Stimulated activated CD4-positive, alpha-beta T cell treated with anti-CD3 and anti-CD28 coated beads, Interleukin-1b, Interleukin-23, amount 100 ng/mL, for 4 hours (primary cell): ENCODE results near the gene CSTPP1.
"Not testable (repeated sequence)": the region's sequence is repeated elsewhere in the genome, so short reads cannot be mapped to it uniquely, and the experiment has no call there.

Experiments
- DNase-seq, 2 donors: peaks; one replicate each; pipeline ENCODE4 v3.0.0-alpha.2; 2020; ENCODE audit warnings: low read depth in 2 of 2

Gene CSTPP1

GRCh38 chr11:47044119-47044518, 107.6 kb downstream of the CSTPP1 start:
- no peak for DNase-seq

GRCh38 chr11:47047972-47048371, 111.4 kb downstream of the CSTPP1 start:
- DNase-seq: no peak

GRCh38 chr11:47050284-47050683, 113.7 kb downstream of the CSTPP1 start:
- no peak for DNase-seq

- no peak for DNase-seq
Measured at GRCh38 chr11:47051217-47051616, 114.7 kb downstream of the CSTPP1 start.

- no peak for DNase-seq
Measured at GRCh38 chr11:47052165-47052564, 115.6 kb downstream of the CSTPP1 start.

DNA sequence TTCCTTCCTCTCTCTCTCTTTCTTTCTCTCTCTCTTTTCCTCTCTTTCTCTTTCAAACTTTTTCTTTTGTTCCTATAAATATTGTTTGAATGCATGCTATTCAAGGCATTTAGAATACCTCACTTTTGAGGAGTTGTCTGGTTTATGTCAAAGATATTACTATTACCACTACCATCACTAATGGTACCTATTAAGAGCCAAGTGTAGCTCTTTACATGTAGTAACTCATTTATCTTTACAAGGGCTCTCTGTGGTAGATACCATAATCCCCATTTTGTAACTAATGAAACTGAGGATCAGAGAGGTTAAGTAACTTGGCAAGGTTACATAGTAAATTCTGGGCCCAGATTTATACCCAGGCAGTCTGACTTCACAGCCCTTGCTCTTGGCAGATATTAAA, 116.0 kb downstream of the CSTPP1 start:
- DNase-seq: no peak

DNA sequence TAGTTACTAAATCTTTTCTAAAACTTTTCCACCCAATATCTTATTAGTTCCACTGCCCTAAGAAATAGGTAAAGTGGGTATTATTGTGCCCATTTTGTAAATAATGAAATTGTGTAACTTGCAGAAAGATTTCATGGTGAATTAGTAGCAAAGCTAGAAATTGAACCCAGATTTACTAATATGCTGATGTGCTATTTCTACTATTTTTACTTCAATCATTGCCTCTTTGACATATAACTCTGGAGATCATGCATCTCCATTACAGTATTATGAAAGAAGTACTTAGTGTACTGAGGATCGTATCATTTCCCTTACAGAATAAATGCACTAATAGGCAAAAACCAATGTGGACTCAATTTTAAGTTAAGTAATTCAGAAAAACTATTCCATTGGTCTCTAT, 119.0 kb downstream of the CSTPP1 start:
- no peak for DNase-seq

DNA sequence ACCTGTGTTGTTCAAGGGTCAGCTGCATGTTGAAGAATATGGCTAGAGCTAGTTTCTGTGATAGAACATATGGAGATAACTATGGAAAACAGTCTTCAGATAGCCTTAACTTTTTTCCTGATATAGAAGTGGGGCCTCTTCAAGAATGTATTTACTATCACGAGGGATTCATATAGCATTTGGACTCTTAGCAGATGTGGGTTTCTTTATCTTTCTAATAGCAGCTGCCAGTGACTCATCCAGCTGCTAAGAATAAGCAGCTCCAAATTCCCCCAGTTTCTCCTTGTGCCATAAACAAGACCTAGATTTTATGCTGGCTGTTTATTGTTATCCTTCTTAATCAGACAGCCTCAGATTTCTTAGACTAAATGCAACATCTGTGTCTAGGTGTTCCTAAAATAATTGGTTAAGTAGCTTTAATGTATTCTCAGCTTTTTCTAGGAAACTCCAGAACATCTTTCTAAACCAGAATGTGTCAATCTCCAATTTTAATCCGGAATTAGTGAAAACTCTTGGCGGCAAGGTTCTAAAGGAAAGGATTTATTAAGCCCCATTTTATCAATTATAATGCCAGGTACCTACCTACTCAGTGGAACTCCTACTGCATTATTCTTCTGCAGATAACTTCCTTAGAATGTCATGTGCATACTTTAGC, 119.8 kb downstream of the CSTPP1 start:
- no peak for DNase-seq

GRCh38 chr11:47057365-47057764, 120.8 kb downstream of the CSTPP1 start:
- no peak for DNase-seq

DNA sequence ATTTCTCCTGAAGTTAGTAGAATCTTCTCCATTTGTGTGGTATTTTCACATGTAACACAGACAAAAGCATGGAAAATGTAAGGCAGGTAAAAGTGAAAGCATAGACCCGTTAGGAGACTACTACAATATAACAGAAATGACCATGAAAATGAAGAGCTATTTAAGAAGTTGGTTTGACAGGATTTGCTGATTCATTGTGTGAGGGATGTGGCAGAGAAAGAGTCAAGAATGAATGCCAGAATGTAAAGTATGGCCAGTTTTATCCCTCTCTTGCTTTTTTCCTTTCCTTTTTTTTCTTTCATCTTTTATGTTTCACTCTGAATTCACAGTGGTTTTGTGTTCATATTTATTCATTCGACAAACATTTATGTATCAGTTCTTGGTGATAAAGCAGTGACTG, 124.2 kb downstream of the CSTPP1 start:
- DNase-seq: no peak

GRCh38 chr11:47061429-47062178, 125.0 kb downstream of the CSTPP1 start:
- no peak for DNase-seq

- DNase-seq: no peak
Measured at GRCh38 chr11:47062736-47063135, 126.2 kb downstream of the CSTPP1 start.

GRCh38 chr11:47067401-47067800, 130.8 kb downstream of the CSTPP1 start:
- no peak for DNase-seq

- no peak for DNase-seq
Measured at GRCh38 chr11:47070769-47071168, 134.2 kb downstream of the CSTPP1 start.

- no peak for DNase-seq
Measured at GRCh38 chr11:47071341-47071740, 134.8 kb downstream of the CSTPP1 start.

DNA sequence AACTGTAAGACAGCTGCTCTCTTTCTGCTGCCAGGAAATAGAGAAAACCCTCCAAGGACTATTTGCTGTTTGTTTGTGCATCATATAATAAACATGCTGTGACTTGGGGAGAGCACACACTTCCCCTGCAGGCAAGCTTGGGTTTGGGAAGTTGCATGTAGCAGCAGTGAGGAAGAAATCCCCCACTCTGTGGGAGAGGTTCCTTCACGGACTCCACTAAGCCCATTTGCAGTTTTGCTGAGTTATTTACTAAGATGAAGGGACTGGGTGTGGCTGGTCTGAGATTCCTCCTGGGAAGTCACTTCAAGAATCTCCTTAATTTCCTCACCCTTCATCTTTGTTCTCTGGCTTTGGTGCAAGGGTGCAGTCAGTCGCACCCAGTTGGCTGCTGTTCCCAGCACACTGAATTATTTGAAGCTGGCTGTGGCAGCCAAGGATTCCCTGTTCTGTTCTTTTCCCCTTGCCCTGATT, 135.3 kb downstream of the CSTPP1 start:
- no peak for DNase-seq

- DNase-seq: no peak
Measured at GRCh38 chr11:47078751-47079521, 142.4 kb downstream of the CSTPP1 start.

- DNase-seq: not testable (repeated sequence)
Measured at GRCh38 chr11:47080775-47081174, 144.2 kb downstream of the CSTPP1 start.

- no peak for DNase-seq
Measured at GRCh38 chr11:47083913-47084312, 147.4 kb downstream of the CSTPP1 start.

DNA sequence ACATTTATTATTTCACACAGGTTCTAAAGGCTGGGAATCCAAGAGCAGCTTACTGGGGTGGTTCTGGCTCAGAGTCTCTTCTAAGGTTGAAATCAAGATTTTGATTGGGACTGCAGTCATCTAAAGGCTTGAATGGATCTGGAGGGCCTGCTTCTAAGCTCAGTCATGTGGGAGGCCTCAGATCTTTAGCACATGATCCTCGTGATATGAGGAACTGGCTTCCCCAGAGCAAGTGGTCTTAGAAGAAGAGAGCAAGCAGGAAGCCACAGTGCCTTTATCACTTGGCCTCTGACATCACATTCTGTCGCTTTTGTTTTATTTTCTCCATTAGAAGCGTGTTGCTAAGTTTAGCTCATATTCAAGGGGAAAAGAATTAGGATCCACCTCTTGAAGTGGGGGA, 151.2 kb downstream of the CSTPP1 start:
- no peak for DNase-seq

DNA sequence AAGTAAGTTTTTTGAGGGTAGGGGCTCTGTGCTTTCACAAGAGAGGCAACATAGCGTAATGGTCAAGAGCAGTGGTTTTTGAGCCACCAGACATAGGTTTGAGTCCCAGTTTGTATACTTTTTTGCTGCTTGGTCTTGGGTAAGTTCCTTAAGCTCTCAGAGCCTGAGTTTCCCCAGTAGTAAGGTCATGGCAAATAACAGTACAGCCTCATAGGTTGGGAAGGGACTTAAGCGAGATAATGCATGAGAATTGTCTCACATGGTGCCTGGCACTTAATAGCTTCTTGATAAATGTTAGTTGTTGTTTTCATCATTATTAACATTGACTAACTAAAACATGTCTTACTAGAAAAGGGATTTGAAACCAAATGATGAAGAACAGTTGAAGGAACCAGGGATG, 157.0 kb downstream of the CSTPP1 start:
- DNase-seq: no peak

- DNase-seq: not testable (repeated sequence)
Measured at GRCh38 chr11:47096871-47097270, 160.3 kb downstream of the CSTPP1 start.

DNA sequence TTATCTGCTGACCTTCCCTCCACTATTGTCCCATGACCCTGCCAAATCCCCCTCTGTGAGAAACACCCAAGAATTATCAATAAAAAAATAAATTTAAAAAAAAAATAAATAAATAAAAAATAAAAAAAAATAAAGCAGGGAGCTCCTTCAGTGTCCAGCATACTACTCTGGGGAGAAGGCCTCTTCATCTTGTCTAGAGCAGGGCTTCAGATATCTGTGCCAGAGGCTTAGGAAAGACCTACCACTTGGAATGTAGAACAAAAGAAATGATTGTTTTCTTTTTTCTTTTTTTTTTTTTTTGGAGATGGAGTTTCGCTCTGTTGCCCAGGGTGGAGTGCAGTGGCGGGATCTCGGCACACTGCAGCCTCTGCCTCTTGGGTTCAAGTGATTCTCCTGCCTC, 161.7 kb downstream of the CSTPP1 start:
- DNase-seq: not testable (repeated sequence)
